Raji (cell line): Measurements from ENCODE around the gene TMPRSS3.

Source experiments
- POLR2A ChIP-seq: IDR thresholded peaks from 2 replicates; pipeline ENCODE4 v1.6.1; 2011; ENCODE audit warnings: low read depth, low read length, control low read depth; ENCODE audit not compliant: insufficient read depth

Gene TMPRSS3

DNA sequence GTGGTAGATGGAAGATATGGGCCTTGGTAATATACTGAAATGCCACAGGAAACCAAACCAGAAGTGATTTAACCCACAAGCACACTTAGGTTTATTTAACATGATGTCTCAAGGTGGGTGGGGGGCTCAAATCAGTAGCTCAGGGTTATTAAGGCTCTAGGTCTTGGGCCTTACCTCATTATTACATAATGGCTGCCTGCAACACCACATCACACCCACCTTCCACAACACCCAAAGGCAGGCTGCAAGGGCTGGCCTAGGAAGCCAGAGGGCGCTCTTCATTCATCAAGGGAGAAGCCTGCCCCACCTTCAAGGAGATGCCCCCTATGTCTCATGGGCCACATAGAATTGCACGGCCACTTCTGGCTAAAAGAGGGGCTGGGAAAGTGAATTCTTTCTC lies 35.5 kb downstream of the TMPRSS3 start:
- no peak for TF ChIP-seq POLR2A

GRCh38 chr21:42358937-42359336 lies 36.9 kb downstream of the TMPRSS3 start:
- TF ChIP-seq POLR2A: no peak

DNA sequence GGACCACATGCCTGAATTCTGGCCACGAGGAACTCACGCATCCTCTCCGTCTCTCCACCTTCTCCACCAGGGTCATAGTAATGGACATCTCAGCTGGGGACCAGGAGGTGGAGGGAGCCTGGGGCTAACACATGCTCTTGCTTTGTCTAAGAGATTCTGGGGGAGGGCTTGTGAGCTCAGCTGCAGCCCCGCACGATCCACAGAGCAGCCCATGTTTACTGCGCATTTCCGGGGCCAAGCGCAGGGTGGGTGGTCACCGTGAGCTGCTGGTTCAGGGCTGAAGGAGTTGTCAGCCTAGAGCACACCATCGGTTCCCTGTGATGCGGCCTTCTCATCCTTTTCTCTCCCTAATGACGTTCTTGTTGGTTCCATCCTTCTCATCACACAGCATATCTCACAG lies 37.6 kb downstream of the TMPRSS3 start:
- no peak for TF ChIP-seq POLR2A

- TF ChIP-seq POLR2A: no peak
These were observed 38.5 kb downstream of the TMPRSS3 start for GRCh38 chr21:42357307-42357706.

- no peak for TF ChIP-seq POLR2A
These were observed 39.2 kb downstream of the TMPRSS3 start for GRCh38 chr21:42356650-42357049.

DNA sequence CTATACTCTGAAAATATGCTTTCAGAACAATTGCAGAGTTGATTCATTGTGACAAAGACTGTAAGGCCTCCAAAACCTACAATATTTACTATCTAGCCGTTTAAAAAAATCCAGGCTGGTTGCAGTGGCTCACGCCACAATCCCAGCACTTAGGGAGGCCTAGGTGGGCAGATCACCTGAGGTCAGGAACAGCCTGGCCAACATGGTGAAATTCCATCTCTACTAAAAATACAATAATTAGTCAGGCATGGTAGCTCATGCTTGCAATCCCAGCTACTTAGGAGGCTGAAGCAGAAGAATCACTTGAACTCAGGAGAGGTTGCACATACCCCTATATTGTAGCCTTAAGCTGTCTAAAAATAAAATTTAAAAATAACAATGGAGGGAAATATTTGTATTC lies 39.8 kb downstream of the TMPRSS3 start:
- no peak for TF ChIP-seq POLR2A

DNA sequence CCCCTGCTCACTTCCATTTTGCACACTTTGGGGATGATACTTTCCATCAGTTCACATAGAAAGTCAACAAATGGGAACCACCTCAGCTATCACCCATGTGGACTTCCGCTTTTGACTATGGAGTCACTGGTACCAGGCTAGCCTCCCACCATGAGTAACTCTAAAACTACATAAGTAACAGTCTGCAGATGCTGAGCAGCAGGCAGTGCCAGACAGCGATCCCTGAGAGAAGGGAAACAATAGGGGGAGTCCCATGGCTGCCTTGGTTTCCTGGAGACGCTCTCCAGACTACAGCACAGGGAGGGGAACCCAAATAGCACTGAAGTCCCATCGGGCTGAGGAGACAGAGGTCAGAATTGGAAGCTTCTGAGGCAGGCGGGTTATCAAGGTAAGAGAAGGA lies 42.2 kb downstream of the TMPRSS3 start:
- no peak for TF ChIP-seq POLR2A

- TF ChIP-seq POLR2A: no peak
These were observed 43.3 kb downstream of the TMPRSS3 start for GRCh38 chr21:42352441-42353095.

GRCh38 chr21:42351626-42352440 lies 44.0 kb downstream of the TMPRSS3 start:
- TF ChIP-seq POLR2A: no peak

GRCh38 chr21:42350927-42351426 lies 44.9 kb downstream of the TMPRSS3 start, which contains the start of gene TFF2:
TSS of gene TFF2 (minus strand) at chr21:42350994. CDS start at chr21:42350957, 37 bp downstream.
- TF ChIP-seq POLR2A: no peak

DNA sequence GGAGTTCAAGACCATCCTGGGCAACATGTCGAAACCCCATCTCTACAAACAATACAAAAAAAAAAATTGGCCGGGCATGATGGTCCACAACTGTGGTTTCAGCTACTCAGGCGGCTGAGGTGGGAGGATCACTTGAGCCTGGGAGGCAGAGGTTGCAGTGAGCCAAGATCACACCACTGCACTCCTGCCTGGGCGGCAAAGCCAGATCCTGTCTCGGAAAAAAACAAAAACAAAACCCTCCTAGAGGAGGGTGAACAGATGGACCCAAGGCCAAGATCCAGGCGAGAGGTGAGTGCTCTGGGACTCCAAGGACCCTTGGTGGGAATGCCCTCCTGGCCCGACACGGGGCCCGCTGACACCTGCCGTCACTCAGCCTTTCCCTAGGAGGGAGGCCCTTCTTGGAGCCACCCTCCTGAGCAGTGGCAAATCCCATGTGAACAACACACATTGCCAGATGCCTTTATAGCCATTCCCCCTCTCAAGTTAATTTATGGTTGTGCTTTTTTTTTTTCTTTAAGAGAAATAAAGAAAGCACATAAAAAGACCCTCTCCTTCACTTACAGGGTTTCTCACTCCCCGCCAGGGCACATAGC lies 45.4 kb downstream of the TMPRSS3 start:
- TF ChIP-seq POLR2A: no peak

- no peak for TF ChIP-seq POLR2A
These were observed 46.2 kb downstream of the TMPRSS3 start for GRCh38 chr21:42349420-42350317.

- TF ChIP-seq POLR2A: no peak
These were observed 47.1 kb downstream of the TMPRSS3 start for GRCh38 chr21:42348762-42349161.

GRCh38 chr21:42347601-42348327 lies 48.1 kb downstream of the TMPRSS3 start:
- no peak for TF ChIP-seq POLR2A
